ENCODE results near the gene TET1. TPM values are rescaled to one million over a fixed set of nuclear protein-coding genes. Genes with fewer than 3 reads are reported as not detected.
"Not testable (repeated sequence)": the region's sequence is repeated elsewhere in the genome, so short reads cannot be mapped to it uniquely, and the experiment has no call there.

Gene TET1
- total RNA-seq, 8 experiments from 2014 or later = 0.10 to 29.8 (median 23.4) TPM

DNA sequence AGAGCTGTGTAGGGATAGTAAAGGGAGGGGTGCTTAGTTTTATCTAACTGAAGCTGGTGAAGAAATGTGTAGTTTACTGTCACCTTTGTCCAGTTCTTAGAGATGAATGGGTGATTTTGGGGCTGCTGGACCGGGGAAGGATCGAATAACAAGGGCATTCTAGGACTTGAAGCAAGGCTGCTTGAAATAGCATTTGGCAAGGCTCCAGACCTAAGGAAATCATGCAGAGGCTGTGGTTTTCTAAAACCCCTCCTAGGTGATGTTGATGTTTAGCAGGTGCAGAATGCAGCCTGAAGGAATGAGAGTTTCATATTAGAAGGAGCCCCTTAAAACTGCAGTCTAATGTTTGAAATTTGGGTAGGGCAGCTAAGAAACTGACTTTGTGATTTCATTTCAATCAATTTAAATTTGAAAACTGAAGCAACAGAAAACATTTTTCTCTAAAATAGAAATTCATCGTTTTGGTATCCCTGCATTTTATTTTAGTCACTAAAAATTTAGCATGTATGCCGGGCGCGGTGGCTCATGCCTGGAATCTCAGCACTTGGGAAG, 68.5 kb downstream of the TET1 start:
- no peaks in the 10 kb centered on the region for H3K4me1 ChIP-seq (replicated peaks in 1 of 2)
- in situ Hi-C loops (cut with MboI; ENCODE audit: low pct_unique_long_range_greater_than_20kb in 2 of 9, low sequenced_read_pairs in 9 of 9, unreplicated experiment in 9 of 9) = no loop called here
- H3K27ac ChIP-seq = no peak overlapping the region
- peak in 2 of 8 experiments; percentile 34 to 36 for ATAC-seq (replicated peaks in 6 of 8)
- 17 to 100% (median 88%) methylated on average over 1 to 5 of the region's 6 CpGs; no CpG with 5 or more reads in 4 of the 10 experiments for WGBS, 10 experiments
- H3K4me3 ChIP-seq = no peak overlapping the region

- ATAC-seq (replicated peaks in 6 of 8); H3K27ac ChIP-seq; in situ Hi-C loops (cut with MboI; ENCODE audit: low pct_unique_long_range_greater_than_20kb in 2 of 9, low sequenced_read_pairs in 9 of 9, unreplicated experiment in 9 of 9); H3K4me3 ChIP-seq; H3K4me1 ChIP-seq (replicated peaks in 1 of 2): not testable (repeated sequence)
- WGBS, 10 experiments = 90 to 100% (median 97%) methylated on average over 1 to 6 of the region's 10 CpGs; no CpG with 5 or more reads in 7 of the 10 experiments
Observed at GRCh38 chr10:68632271-68632560, 72.1 kb downstream of the TET1 start.

DNA sequence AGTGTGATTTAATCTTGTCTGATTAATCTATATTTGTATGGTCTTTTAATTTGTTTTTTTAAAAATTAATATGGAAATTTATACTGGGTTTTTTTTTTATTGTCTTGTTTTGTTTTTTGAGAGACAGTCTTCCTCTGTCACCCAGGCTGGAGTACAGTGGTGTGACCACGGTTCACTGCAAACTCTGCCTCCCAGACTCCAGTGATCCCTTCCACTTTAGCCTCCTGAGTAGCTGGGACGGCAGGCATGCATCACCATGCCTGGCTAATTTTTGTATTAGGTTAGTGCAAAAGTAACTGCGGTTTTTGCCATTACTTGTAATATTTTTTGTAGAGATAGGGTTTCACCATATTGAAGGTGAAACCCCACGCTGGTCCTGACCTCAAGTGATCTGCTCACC, 73.1 kb downstream of the TET1 start:
- H3K27ac ChIP-seq = no peak overlapping the region
- WGBS, 10 experiments = 88 to 100% (median 94%) methylated on average over 1 to 4 of the region's 4 CpGs; no CpG with 5 or more reads in 1 of the 10 experiments
- in situ Hi-C loops (cut with MboI; ENCODE audit: low pct_unique_long_range_greater_than_20kb in 2 of 9, low sequenced_read_pairs in 9 of 9, unreplicated experiment in 9 of 9) = no loop called here
- no peak overlapping the region for H3K4me3 ChIP-seq
- H3K4me1 ChIP-seq (replicated peaks in 1 of 2) = no peaks in the 10 kb centered on the region
- no peak for ATAC-seq (replicated peaks in 6 of 8)

DNA sequence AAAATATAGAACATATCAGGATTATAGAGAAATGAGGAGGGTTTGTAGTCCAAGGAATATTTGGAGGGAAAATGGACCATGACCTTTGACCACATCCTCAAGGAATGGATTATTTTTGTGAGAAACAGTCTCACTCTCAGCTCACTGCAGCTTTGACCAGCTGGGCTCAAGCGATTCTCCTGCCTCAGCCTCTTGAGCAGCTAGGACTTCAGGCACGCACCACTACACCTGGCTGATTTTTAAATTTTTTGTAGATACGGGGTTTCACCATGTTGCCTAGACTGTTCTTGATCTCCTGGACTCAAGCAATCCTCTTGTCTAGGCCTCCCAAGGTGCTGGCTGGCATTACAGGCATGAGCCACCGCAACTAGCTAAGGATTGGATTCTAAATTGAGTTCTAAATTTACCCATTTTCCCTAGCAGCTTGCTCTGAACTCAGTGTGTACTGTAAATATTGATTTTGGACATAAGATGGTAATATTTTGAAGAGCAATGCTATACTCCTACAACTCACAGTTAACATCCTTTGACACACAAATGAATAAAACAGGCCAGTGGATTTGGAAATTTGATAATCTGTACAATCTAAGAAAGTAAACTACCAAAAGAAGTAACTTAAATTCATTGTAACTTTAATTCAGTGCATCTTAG, 73.8 kb downstream of the TET1 start:
- Histone ChIP-seq H3K4me1 (replicated peaks in 1 of 2) (no peaks in the 10 kb centered on the region), H3K4me3 (no peak overlapping the region), H3K27ac (no peak overlapping the region)
- in situ Hi-C loops (cut with MboI; ENCODE audit: low pct_unique_long_range_greater_than_20kb in 2 of 9, low sequenced_read_pairs in 9 of 9, unreplicated experiment in 9 of 9) = no loop called here
- ATAC-seq (replicated peaks in 6 of 8) = peak in 1 of 8 experiments; percentile 78
- WGBS, 10 experiments = 70 to 100% (median 91%) methylated on average over 1 to 4 of the region's 4 CpGs; no CpG with 5 or more reads in 2 of the 10 experiments

DNA sequence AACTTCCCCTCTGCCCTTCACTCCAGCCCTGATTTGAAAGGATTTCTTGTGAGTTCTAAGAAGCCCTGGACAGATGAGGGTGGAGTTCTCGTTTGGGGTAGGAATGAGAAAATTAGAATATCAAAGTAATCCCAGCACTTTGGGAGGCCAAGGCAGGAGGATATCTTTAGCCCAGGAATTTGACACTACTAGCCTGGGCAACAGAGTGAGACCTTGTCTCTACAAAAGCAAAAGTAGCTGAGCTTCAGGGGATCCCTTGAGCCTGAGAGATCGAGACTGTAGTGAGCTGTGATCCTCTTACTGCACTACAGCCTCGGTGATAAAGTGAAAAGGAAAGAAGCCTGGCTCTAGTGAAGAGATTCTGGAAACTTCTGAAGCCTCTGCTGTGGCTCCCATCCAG, 76.2 kb downstream of the TET1 start:
- in situ Hi-C loops (cut with MboI; ENCODE audit: low pct_unique_long_range_greater_than_20kb in 2 of 9, low sequenced_read_pairs in 9 of 9, unreplicated experiment in 9 of 9) = no loop called here
- H3K4me3 ChIP-seq = no peak overlapping the region
- no peak overlapping the region for H3K27ac ChIP-seq
- H3K4me1 ChIP-seq (replicated peaks in 1 of 2) = no peaks in the 10 kb centered on the region
- 57 to 100% (median 80%) methylated on average over 1 to 3 of the region's 3 CpGs; no CpG with 5 or more reads in 4 of the 10 experiments for WGBS, 10 experiments
- no peak for ATAC-seq (replicated peaks in 6 of 8)

- 70 to 100% (median 97%) methylated on average over 1 to 5 of the region's 5 CpGs; no CpG with 5 or more reads in 1 of the 10 experiments for WGBS, 10 experiments
- H3K4me3 ChIP-seq; ATAC-seq (replicated peaks in 6 of 8); H3K27ac ChIP-seq; in situ Hi-C loops (cut with MboI; ENCODE audit: low pct_unique_long_range_greater_than_20kb in 2 of 9, low sequenced_read_pairs in 9 of 9, unreplicated experiment in 9 of 9); H3K4me1 ChIP-seq (replicated peaks in 1 of 2): not testable (repeated sequence)
Observed at GRCh38 chr10:68643550-68643949, 83.4 kb downstream of the TET1 start.

DNA sequence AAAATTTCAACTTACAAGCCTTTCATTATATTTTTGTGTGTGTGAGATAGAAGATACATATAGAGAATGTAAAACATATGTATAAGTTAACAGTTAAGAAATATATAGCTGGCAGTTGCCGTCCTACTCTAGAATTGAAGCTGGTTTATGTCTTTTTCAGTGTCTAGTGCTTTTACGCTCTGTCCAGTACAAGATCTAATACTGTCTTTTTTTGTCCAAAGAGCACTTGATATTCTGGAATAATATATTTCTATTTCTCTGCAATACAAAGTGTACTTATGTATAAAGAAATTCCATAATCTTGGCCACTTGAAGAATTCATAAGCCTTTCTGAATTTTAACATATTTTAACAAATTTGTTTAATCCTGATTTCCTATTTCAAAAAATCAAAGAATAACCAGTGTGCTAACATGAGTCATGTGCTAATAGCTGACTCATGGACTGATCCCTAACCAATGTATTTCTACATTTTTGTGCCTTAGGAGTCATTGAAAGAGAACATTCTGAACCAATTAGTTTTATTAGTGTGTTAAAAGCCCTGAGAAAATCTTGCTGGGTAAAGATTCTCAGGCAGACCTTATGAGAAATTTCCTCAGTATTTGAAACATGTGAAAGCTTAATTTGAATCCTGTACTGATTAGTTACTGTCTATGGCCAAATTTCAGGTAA, 87.7 kb downstream of the TET1 start:
- in situ Hi-C loops (cut with MboI; ENCODE audit: low pct_unique_long_range_greater_than_20kb in 2 of 9, low sequenced_read_pairs in 9 of 9, unreplicated experiment in 9 of 9) = no loop called here
- ATAC-seq (replicated peaks in 6 of 8) = peak in 6 of 8 experiments; percentile 48 to 100 (median 79)
- H3K4me1 ChIP-seq (replicated peaks in 1 of 2) = no peaks in the 10 kb centered on the region
- WGBS, 10 experiments = 40 to 100% (median 88%) methylated on average over 1 to 2 of the region's 2 CpGs; no CpG with 5 or more reads in 1 of the 10 experiments
- no peak overlapping the region for H3K4me3 ChIP-seq
- no peak overlapping the region for H3K27ac ChIP-seq

DNA sequence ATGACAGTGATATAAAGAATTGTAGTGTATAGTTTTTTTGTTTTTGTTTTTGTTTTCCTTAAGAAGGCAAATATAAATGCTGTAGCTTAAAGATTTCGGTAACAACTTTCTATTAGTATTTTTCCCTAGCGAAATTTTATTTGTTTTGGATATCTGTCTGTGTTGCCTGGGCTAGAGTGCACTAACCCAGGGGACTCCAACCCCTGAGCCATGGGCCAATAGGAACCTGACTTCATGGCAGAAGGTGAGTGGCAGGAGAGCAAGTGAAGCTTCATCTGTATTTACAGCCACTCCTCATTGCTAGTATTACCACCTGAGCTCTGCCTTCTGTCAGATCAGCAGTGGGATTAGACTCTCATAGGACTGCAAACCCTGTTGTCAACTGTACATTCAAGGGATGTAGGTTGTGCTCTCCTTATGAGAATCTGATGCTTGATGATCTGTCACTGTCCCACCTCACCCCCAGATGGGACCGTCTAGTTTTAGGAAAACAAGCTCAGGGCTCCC, 95.5 kb downstream of the TET1 start:
- ATAC-seq (replicated peaks in 6 of 8) = no peak
- 74 to 100% (median 96%) methylated on average over 1 to 2 of the region's 3 CpGs; no CpG with 5 or more reads in 1 of the 10 experiments for WGBS, 10 experiments
- in situ Hi-C loops (cut with MboI; ENCODE audit: low pct_unique_long_range_greater_than_20kb in 2 of 9, low sequenced_read_pairs in 9 of 9, unreplicated experiment in 9 of 9) = no loop called here
- Histone ChIP-seq H3K27ac (no peak overlapping the region), H3K4me3 (no peak overlapping the region), H3K4me1 (replicated peaks in 1 of 2) (no peaks in the 10 kb centered on the region)

GRCh38 chr10:68665841-68666240, 105.7 kb downstream of the TET1 start:
- H3K4me3 ChIP-seq = no peak overlapping the region
- ATAC-seq (replicated peaks in 6 of 8) = peak in 2 of 8 experiments; percentile 23 to 56
- in situ Hi-C loops (cut with MboI; ENCODE audit: low pct_unique_long_range_greater_than_20kb in 2 of 9, low sequenced_read_pairs in 9 of 9, unreplicated experiment in 9 of 9) = no loop called here
- 31 to 100% (median 84%) methylated on average over 1 to 2 of the region's 2 CpGs; no CpG with 5 or more reads in 2 of the 10 experiments for WGBS, 10 experiments
- H3K4me1 ChIP-seq (replicated peaks in 1 of 2) = no peaks in the 10 kb centered on the region
- no peak overlapping the region for H3K27ac ChIP-seq

GRCh38 chr10:68666280-68666760, 106.2 kb downstream of the TET1 start:
- H3K27ac ChIP-seq = no peak overlapping the region
- H3K4me1 ChIP-seq (replicated peaks in 1 of 2) = no peaks in the 10 kb centered on the region
- whole genome bisulfite sequencing, 10 experiments = 3 to 100% (median 92%) methylated on average over 1 to 5 of the region's 5 CpGs
- peak in 3 of 8 experiments; percentile 24 to 64 (median 51) for ATAC-seq (replicated peaks in 6 of 8)
- H3K4me3 ChIP-seq = no peak overlapping the region
- in situ Hi-C loops (cut with MboI; ENCODE audit: low pct_unique_long_range_greater_than_20kb in 2 of 9, low sequenced_read_pairs in 9 of 9, unreplicated experiment in 9 of 9) = no loop called here

DNA sequence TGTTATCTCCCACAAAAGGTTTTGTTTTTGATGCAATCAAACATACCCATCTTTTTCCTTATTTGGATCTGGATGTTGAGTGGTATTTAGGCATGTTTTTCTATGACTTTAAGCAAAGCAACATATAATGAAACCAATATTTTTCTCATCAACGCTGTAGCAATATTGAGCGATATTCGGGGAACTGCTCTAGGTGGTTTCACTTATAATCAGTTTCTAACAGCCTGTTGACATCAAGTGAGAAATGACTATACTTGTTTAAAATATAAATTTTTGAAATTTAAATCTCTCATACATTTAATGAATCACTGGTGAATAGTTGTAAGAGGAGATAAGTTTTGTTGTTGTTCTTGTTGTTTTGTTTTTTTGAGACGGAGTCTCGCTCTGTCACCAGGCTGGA, 108.1 kb downstream of the TET1 start:
- 84 to 100% (median 94%) methylated on average over 2 to 5 of the region's 5 CpGs; no CpG with 5 or more reads in 1 of the 10 experiments for WGBS, 10 experiments
- in situ Hi-C loops (cut with MboI; ENCODE audit: low pct_unique_long_range_greater_than_20kb in 2 of 9, low sequenced_read_pairs in 9 of 9, unreplicated experiment in 9 of 9) = no loop called here
- ATAC-seq (replicated peaks in 6 of 8) = no peak
- Histone ChIP-seq H3K27ac (no peak overlapping the region), H3K4me1 (replicated peaks in 1 of 2) (no peaks in the 10 kb centered on the region), H3K4me3 (no peak overlapping the region)

- in situ Hi-C loops (cut with MboI; ENCODE audit: low pct_unique_long_range_greater_than_20kb in 2 of 9, low sequenced_read_pairs in 9 of 9, unreplicated experiment in 9 of 9) = no loop called here
- WGBS, 10 experiments = 81 to 100% (median 98%) methylated on average over 2 to 4 of the region's 4 CpGs; no CpG with 5 or more reads in 4 of the 10 experiments
- no peak for ATAC-seq (replicated peaks in 6 of 8)
- no peaks in the 10 kb centered on the region for H3K4me1 ChIP-seq (replicated peaks in 1 of 2)
- H3K4me3 ChIP-seq = no peak overlapping the region
- no peak overlapping the region for H3K27ac ChIP-seq
Observed at GRCh38 chr10:68668972-68669371, 108.8 kb downstream of the TET1 start.

GRCh38 chr10:68684413-68684812, 124.3 kb downstream of the TET1 start:
- Histone ChIP-seq H3K4me3 (no peak overlapping the region), H3K4me1 (replicated peaks in 1 of 2) (no peaks in the 10 kb centered on the region), H3K27ac (no peak overlapping the region)
- WGBS, 10 experiments = 82 to 100% (median 97%) methylated on average over 3 of the region's 3 CpGs; no CpG with 5 or more reads in 1 of the 10 experiments
- in situ Hi-C loops (cut with MboI; ENCODE audit: low pct_unique_long_range_greater_than_20kb in 2 of 9, low sequenced_read_pairs in 9 of 9, unreplicated experiment in 9 of 9) = no loop called here
- no peak for ATAC-seq (replicated peaks in 6 of 8)

Measured in motor neuron (in vitro differentiated cells).